ENCODE measurements around the gene PANK1. TPM values are rescaled to one million over a fixed set of nuclear protein-coding genes. Genes with fewer than 3 reads are reported as not detected.

Gene PANK1
- total and polyA plus RNA-seq, 7 experiments from 2014 or later: 0.24 to 5.9 (median 0.95) TPM

- Histone ChIP-seq H3K4me3 (ENCODE audit: low read length) (no peak overlapping the region), H3K27me3 (ENCODE audit: control insufficient read depth in 2 of 2, insufficient read depth in 2 of 2, low read length in 2 of 2) (no peaks in the 10 kb centered on the region), H3K4me1 (ENCODE audit: control insufficient read depth in 2 of 2, insufficient read depth in 2 of 2, low read length in 2 of 2) (no peaks in the 10 kb centered on the region), H3K36me3 (ENCODE audit: control insufficient read depth in 2 of 3, insufficient read depth in 3 of 3, low read length in 3 of 3) (no peaks in the 10 kb centered on the region), H3K9me3 (ENCODE audit: control insufficient read depth in 2 of 3, low read length in 3 of 3) (no peaks in the 10 kb centered on the region), H3K27ac (ENCODE audit: low read depth, low read length) (no peak overlapping the region)
- no peak for ATAC-seq
- Mint-ChIP-seq H3K4me1 (peaks cover 0 to 1% (median 0%) of the 10 kb centered on the region in 7 donors), H3K27me3 (peaks cover 4 to 29% (median 9%) of the 10 kb centered on the region in 5 donors), H3K27ac (no peak overlapping the region), H3K36me3 (no peaks in the 10 kb centered on the region), H3K4me3 (no peak overlapping the region), H3K9me3 (peaks cover 0 to 1% (median 0%) of the 10 kb centered on the region in 11 donors)
- intact Hi-C loops (cut with micrococcal nuclease): loop anchor here in 1 of 2 donors (10.0 kb wide), 1 partner anchor 273 kb away; no protein-coding TSS in a partner anchor
- DNase-seq: no peak
- POLR2A ChIA-PET: no interaction called here
- CTCF ChIA-PET: interaction anchor here (0.6 to 1.4 kb wide), 2 partner anchors 198 to 355 kb away, joined by 3 read pairs; no protein-coding TSS in a partner anchor
Measured at GRCh38 chr10:89567576-89568245, 77.3 kb downstream of the PANK1 start.

- Mint-ChIP-seq H3K9me3 (peaks cover 0 to 1% (median 0%) of the 10 kb centered on the region in 11 donors), H3K27me3 (peaks cover 4 to 32% (median 9%) of the 10 kb centered on the region in 5 donors), H3K36me3 (no peaks in the 10 kb centered on the region), H3K4me1 (peaks cover 0 to 1% (median 0%) of the 10 kb centered on the region in 7 donors), H3K27ac (no peak overlapping the region), H3K4me3 (no peak overlapping the region)
- H3K4me3 ChIP-seq (ENCODE audit: low read length): no peak overlapping the region
- no peak overlapping the region for H3K27ac ChIP-seq (ENCODE audit: low read depth, low read length)
- ChIA-PET POLR2A (no interaction called here), CTCF (interaction anchor here (1.4 kb wide), 1 partner anchor 197 kb away, joined by 3 read pairs; no protein-coding TSS in a partner anchor)
- intact Hi-C loops (cut with micrococcal nuclease): loop anchor here in 1 of 2 donors (10.0 kb wide), 1 partner anchor 272 kb away; no protein-coding TSS in a partner anchor
- H3K4me1 ChIP-seq (ENCODE audit: control insufficient read depth in 2 of 2, insufficient read depth in 2 of 2, low read length in 2 of 2): no peaks in the 10 kb centered on the region
- DNase-seq: no peak
- ATAC-seq: no peak
- H3K36me3 ChIP-seq (ENCODE audit: control insufficient read depth in 2 of 3, insufficient read depth in 3 of 3, low read length in 3 of 3): no peaks in the 10 kb centered on the region
- H3K27me3 ChIP-seq (ENCODE audit: control insufficient read depth in 2 of 2, insufficient read depth in 2 of 2, low read length in 2 of 2): no peaks in the 10 kb centered on the region
- no peaks in the 10 kb centered on the region for H3K9me3 ChIP-seq (ENCODE audit: control insufficient read depth in 2 of 3, low read length in 3 of 3)
Measured at GRCh38 chr10:89566992-89567391, 78.0 kb downstream of the PANK1 start.

- H3K4me3 ChIP-seq (ENCODE audit: low read length): no peak overlapping the region
- no peaks in the 10 kb centered on the region for H3K36me3 Mint-ChIP-seq
- H3K27ac ChIP-seq (ENCODE audit: low read depth, low read length): no peak overlapping the region
- H3K27ac Mint-ChIP-seq: no peak overlapping the region
- no peaks in the 10 kb centered on the region for H3K36me3 ChIP-seq (ENCODE audit: control insufficient read depth in 2 of 3, insufficient read depth in 3 of 3, low read length in 3 of 3)
- no peaks in the 10 kb centered on the region for H3K9me3 ChIP-seq (ENCODE audit: control insufficient read depth in 2 of 3, low read length in 3 of 3)
- no peaks in the 10 kb centered on the region for H3K4me1 ChIP-seq (ENCODE audit: control insufficient read depth in 2 of 2, insufficient read depth in 2 of 2, low read length in 2 of 2)
- no peak overlapping the region for H3K4me3 Mint-ChIP-seq
- POLR2A ChIA-PET: no interaction called here
- CTCF ChIA-PET: interaction anchor here (1.4 kb wide), 1 partner anchor 196 kb away, joined by 3 read pairs; no protein-coding TSS in a partner anchor
- peaks cover 4 to 39% (median 9%) of the 10 kb centered on the region in 5 donors for H3K27me3 Mint-ChIP-seq
- peaks cover 0 to 1% (median 0%) of the 10 kb centered on the region in 7 donors for H3K4me1 Mint-ChIP-seq
- H3K27me3 ChIP-seq (ENCODE audit: control insufficient read depth in 2 of 2, insufficient read depth in 2 of 2, low read length in 2 of 2): no peaks in the 10 kb centered on the region
- ATAC-seq: no peak
- H3K9me3 Mint-ChIP-seq: peaks cover 0 to 1% (median 0%) of the 10 kb centered on the region in 11 donors
- DNase-seq: no peak
- intact Hi-C loops (cut with micrococcal nuclease): loop anchor here in 1 of 2 donors (10.0 kb wide), 1 partner anchor 272 kb away; no protein-coding TSS in a partner anchor
Measured at GRCh38 chr10:89566095-89566950, 78.7 kb downstream of the PANK1 start.

GRCh38 chr10:89565180-89565579 lies 79.9 kb downstream of the PANK1 start:
- Histone ChIP-seq H3K27me3 (ENCODE audit: control insufficient read depth in 2 of 2, insufficient read depth in 2 of 2, low read length in 2 of 2) (no peaks in the 10 kb centered on the region), H3K4me1 (ENCODE audit: control insufficient read depth in 2 of 2, insufficient read depth in 2 of 2, low read length in 2 of 2) (no peaks in the 10 kb centered on the region), H3K9me3 (ENCODE audit: control insufficient read depth in 2 of 3, low read length in 3 of 3) (no peaks in the 10 kb centered on the region), H3K27ac (ENCODE audit: low read depth, low read length) (no peak overlapping the region), H3K4me3 (ENCODE audit: low read length) (no peak overlapping the region), H3K36me3 (ENCODE audit: control insufficient read depth in 2 of 3, insufficient read depth in 3 of 3, low read length in 3 of 3) (no peaks in the 10 kb centered on the region)
- Mint-ChIP-seq H3K9me3 (peaks cover 0 to 1% (median 0%) of the 10 kb centered on the region in 11 donors), H3K4me3 (no peak overlapping the region), H3K27me3 (peaks cover 4 to 44% (median 9%) of the 10 kb centered on the region in 5 donors), H3K4me1 (no peaks in the 10 kb centered on the region), H3K27ac (no peak overlapping the region), H3K36me3 (no peaks in the 10 kb centered on the region)
- DNase-seq (no peak), ATAC-seq (no peak)
- intact Hi-C loops (cut with micrococcal nuclease): loop anchor here in 1 of 2 donors (10.0 kb wide), 1 partner anchor 270 kb away; no protein-coding TSS in a partner anchor
- CTCF ChIA-PET: interaction anchor here (1.0 to 1.2 kb wide), 5 partner anchors 173 to 350 kb away, joined by 3 to 4 read pairs (median 3); partner anchors contain the start of gene IFIT1
- POLR2A ChIA-PET: no interaction called here

GRCh38 chr10:89563861-89564478 lies 81.1 kb downstream of the PANK1 start:
- Mint-ChIP-seq H3K27ac (no peak overlapping the region), H3K36me3 (no peaks in the 10 kb centered on the region), H3K27me3 (peaks cover 4 to 44% (median 14%) of the 10 kb centered on the region in 5 donors), H3K4me3 (no peak overlapping the region), H3K9me3 (peaks cover 0 to 2% (median 0%) of the 10 kb centered on the region in 11 donors), H3K4me1 (no peaks in the 10 kb centered on the region)
- H3K9me3 ChIP-seq (ENCODE audit: control insufficient read depth in 2 of 3, low read length in 3 of 3): no peaks in the 10 kb centered on the region
- H3K4me3 ChIP-seq (ENCODE audit: low read length): no peak overlapping the region
- H3K27ac ChIP-seq (ENCODE audit: low read depth, low read length): no peak overlapping the region
- intact Hi-C loops (cut with micrococcal nuclease): loop anchor here (1.0 to 10.0 kb wide), 8 partner anchors 137 to 632 kb away; partner anchors contain the start of genes IFIT1 (in 1 of the 2) and KIF20B (in 1 of the 2)
- ChIA-PET CTCF (interaction anchor here (1.2 to 1.9 kb wide), 3 partner anchors 135 to 349 kb away, joined by 3 to 5 read pairs (median 3); no protein-coding TSS in a partner anchor), POLR2A (no interaction called here)
- H3K36me3 ChIP-seq (ENCODE audit: control insufficient read depth in 2 of 3, insufficient read depth in 3 of 3, low read length in 3 of 3): no peaks in the 10 kb centered on the region
- peak in 7 of 9 donors; percentile 13 to 58 (median 48) for DNase-seq
- H3K4me1 ChIP-seq (ENCODE audit: control insufficient read depth in 2 of 2, insufficient read depth in 2 of 2, low read length in 2 of 2): no peaks in the 10 kb centered on the region
- peak; percentile 65 for ATAC-seq
- H3K27me3 ChIP-seq (ENCODE audit: control insufficient read depth in 2 of 2, insufficient read depth in 2 of 2, low read length in 2 of 2): no peaks in the 10 kb centered on the region

GRCh38 chr10:89563311-89563710 lies 81.7 kb downstream of the PANK1 start:
- no peak overlapping the region for H3K4me3 Mint-ChIP-seq
- H3K4me3 ChIP-seq (ENCODE audit: low read length): no peak overlapping the region
- no peaks in the 10 kb centered on the region for H3K27me3 ChIP-seq (ENCODE audit: control insufficient read depth in 2 of 2, insufficient read depth in 2 of 2, low read length in 2 of 2)
- H3K27me3 Mint-ChIP-seq: peaks cover 4 to 46% (median 17%) of the 10 kb centered on the region in 5 donors
- no peak overlapping the region for H3K27ac ChIP-seq (ENCODE audit: low read depth, low read length)
- no peaks in the 10 kb centered on the region for H3K36me3 ChIP-seq (ENCODE audit: control insufficient read depth in 2 of 3, insufficient read depth in 3 of 3, low read length in 3 of 3)
- H3K27ac Mint-ChIP-seq: no peak overlapping the region
- no peaks in the 10 kb centered on the region for H3K4me1 Mint-ChIP-seq
- H3K4me1 ChIP-seq (ENCODE audit: control insufficient read depth in 2 of 2, insufficient read depth in 2 of 2, low read length in 2 of 2): no peaks in the 10 kb centered on the region
- intact Hi-C loops (cut with micrococcal nuclease): loop anchor here (5.0 to 10.0 kb wide), 3 partner anchors 196 to 631 kb away; no protein-coding TSS in a partner anchor
- ChIA-PET POLR2A (no interaction called here), CTCF (interaction anchor here (1.0 to 1.9 kb wide), 3 partner anchors 135 to 534 kb away, joined by 3 to 5 read pairs (median 4); partner anchors contain the start of gene IFIT1)
- H3K9me3 ChIP-seq (ENCODE audit: control insufficient read depth in 2 of 3, low read length in 3 of 3): no peaks in the 10 kb centered on the region
- no peaks in the 10 kb centered on the region for H3K36me3 Mint-ChIP-seq
- no peak for DNase-seq
- no peak for ATAC-seq
- H3K9me3 Mint-ChIP-seq: peaks cover 0 to 2% (median 0%) of the 10 kb centered on the region in 11 donors

Measured in naive thymus-derived CD4-positive, alpha-beta T cell (primary cell).